ACHN (cell line): ENCODE results near the gene EPHA2.
A peak's percentile ranks its signal among the peaks of the same experiment; 100 is the strongest.

Source experiments
- DNase-seq: peaks from one replicate; pipeline ENCODE4 v3.0.0-alpha.2; 2015
- in situ Hi-C: cut with HindIII; loops from 2 replicates; pipeline ENCODE4 v1.10.0; 2017; ENCODE audit warnings: low sequenced_read_pairs, low pct_ligation_motif_present, low pct_unique_long_range_greater_than_20kb

The EPHA2 gene

DNA sequence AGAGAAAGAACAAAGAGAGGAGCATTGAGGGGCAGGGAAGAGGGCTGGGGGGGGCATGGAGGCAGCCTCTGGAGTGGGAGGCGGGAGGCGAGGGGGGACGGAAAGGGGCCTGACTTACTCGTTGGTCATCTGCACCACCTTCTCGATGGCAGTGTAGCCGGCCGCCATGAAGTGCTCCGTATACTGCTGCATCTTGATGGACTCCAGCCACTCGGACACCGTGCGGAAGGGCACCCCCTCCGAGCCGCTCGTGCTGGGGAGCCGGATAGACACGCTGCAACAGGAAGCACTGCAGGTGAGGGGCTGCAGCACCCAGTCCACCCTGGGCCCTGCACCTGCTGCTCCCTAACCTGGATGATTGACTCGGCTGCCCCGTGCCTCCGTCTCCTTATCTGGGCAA, 26.6 kb downstream of the EPHA2 start:
- no peak for DNase-seq
- in situ Hi-C loops: no loop called here

DNA sequence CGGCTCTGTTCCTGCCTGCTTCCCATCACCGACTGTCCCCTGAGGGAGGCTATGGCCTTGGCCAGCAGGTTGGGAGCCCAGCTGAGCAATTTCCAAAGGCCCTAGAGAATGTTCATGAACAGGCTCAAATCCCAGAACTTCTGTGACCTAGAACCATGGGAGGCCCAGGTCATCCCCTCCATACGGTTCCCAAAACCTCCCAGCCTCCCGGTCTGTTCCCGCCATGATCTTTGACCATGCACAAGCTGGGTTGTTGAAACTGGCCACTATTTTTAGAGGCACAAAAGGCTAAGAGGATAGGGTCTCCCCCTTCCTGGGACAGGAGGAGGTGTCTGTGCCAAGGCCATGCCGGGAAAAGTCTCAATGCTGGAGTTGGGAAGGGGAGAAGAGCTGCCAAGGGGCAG, 27.5 kb downstream of the EPHA2 start:
- in situ Hi-C loops: no loop called here
- DNase-seq: no peak

DNA sequence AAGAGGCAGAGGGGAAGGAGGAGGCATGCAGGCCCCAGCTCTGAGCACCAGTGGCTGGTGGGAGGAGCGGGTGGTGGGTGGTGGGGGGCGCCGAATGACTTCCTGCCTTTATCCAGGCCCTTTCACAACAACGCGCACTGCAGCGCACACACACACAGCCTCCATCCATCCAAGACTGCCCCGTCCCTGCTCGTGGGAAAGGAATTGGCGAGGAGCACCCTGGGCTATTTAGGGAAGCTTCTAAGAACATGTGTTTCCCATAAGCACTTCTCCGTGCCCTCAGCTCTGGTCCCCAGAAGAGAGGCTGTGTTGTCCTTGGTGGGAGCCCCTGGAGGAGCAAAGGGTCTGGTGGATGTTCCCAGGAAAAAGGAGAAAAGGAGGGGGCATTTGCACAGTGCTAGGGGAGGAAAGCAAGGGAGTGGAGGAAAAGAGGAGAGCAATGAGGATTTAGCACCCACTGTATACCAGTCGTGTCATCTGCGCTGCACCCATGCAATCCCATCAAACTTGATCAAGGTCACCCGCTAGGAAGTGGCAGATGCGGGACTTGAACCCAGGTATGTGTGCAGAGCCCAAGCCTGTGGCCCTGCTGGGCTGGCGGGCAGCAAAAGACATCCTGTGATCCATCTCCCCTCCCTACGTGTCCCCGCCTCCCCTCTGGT, 28.1 kb downstream of the EPHA2 start:
- in situ Hi-C loops: no loop called here
- DNase-seq: no peak

DNA sequence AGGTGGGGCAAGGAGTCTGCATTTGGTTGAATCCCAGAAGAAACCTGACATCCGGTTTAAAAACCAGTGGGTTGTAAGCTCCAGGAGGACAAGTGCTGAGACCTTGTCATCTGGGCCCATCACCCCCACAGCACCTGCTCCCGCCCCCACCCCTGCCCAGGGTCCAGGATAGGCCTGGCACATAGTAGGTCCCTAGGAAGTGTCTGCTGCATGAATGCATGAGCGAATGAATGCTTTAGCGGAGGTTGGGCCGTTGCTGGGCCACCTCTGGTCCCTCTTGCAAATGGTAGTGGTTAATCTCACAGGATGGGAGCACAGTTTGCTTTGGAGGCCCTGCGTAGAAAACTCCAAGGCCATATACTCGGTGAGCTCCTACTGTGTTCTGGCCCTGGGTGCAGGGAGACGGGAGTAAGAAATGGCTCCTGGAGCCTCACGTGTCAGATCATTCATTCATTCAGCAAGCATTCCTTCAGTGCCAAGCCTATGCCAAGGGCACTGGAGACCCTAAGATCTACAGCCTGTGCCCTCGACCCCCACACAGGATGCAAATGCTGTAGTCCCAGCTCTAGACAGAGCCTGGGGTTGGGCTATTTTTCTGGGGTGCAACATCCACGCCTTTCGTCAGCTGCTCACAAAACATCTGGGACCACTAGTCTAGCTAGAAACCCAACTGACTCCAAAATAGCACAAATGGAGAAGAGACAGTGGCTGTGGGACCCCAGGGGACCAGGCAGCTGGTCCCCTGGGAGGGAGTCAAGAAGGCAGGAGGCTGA, 28.9 kb downstream of the EPHA2 start:
- DNase-seq: no peak
- in situ Hi-C loops: no loop called here

DNA sequence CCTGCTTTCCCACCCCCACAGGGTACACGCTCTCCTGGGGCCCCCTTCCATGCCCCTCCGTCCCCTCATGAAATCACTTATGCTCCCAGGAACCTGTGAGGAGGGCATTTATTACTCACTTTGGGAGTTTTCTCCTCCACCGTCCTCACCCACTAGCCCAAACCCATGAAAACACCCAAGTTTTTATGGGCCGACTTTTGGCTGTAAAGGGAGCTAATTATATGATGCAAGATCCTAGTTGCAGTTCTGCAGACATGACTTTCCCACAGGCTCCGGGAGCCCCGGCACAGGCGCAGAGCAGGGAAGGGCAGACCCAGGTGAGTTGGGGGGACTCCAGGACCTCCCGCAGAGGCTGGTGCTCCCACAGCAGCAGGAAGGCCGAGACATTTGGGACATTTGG, 29.7 kb downstream of the EPHA2 start:
- in situ Hi-C loops: no loop called here
- DNase-seq: no peak

DNA sequence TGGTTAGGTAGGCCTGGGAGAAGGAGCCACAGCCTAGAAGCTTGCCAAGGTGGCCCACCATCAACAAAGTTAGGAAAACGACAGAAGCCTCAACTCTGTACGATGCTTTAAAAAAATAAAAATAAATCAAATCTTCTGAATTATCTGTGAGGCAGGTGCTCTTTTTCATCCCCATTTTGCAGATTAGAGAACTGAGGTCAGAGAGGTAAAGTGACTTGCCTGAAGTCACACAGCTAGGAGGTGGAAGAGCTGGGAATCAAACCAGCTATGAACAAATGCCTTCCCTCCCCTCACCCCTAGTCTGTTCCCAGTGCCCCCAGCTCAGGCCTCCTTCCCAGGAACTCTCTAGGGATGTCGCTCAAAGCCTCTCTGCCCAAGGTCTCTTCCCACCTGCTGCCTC, 30.4 kb downstream of the EPHA2 start:
- in situ Hi-C loops: no loop called here
- DNase-seq: no peak

DNA sequence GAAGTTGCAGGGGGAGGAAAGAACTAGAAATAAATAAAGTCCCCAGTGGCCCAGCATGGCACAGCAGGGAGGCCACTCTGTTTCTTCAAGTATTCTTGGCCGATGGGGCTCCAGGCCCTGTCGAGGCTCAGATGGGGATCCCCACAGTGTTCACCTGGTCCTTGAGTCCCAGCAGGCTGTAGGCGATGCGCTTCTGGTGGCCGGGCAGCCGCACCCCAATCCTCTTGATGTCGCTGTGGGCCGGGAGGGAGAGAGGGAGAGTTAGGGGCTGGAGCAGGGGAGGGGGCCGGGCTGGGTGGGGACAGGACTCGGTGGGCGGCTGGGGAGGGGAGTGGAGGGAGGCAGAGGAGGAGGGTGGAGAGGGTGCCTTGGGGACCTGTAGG, 30.8 kb downstream of the EPHA2 start:
- no peak for DNase-seq
- in situ Hi-C loops: no loop called here

DNA sequence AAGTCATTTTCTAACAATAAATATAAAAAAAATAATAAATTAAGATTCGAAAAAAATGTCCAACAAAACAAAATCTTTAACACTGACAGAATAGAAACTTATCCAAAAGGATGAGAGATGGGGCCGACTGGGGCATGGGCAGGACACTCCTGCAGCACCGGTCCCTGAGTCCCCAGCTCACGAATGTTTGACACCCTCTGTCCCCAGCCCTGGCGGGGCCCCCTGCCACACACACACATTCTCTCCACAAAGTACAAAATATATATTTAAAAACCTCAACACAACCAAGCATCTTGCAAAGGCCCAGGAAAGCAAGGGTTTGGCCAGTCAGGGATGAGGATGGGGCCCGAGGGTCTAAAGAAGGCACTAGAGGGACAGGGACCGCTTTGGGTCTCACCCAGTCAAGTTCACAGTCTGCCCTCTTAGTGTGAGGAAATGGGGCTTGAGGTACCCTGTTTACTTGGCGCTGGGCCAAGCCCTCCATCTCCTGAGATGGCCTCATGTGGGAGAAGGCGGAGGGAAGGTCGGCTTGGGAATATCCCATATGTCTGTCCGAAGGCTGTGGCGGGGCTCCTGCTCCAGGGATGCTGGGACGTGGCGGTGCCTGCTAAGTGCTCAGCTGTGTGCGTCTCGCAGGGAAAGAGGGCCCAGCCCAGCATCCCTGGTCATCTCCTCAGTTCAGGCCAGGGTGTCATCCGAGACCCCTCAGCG, 31.3 kb downstream of the EPHA2 start:
- in situ Hi-C loops: no loop called here
- no peak for DNase-seq

DNA sequence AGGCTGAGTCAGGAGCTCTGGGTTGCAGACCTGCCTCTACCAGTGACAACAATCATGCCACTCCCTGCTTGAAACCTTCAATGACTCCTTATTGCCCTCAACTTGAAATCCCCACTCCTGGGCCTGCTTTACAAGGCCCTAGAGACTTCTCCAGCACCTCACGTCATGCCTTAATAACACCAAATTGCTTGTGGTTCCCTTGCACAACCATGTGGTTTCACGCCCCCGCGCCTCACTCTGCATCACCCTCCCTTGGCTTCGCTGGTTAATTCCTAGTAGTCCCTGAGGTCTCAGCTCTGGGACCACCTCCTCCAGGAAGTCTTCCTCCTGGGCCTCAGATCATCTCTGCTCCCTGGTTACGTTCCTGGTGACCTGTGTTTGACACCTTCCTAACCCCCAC, 33.0 kb downstream of the EPHA2 start:
- in situ Hi-C loops: no loop called here

DNA sequence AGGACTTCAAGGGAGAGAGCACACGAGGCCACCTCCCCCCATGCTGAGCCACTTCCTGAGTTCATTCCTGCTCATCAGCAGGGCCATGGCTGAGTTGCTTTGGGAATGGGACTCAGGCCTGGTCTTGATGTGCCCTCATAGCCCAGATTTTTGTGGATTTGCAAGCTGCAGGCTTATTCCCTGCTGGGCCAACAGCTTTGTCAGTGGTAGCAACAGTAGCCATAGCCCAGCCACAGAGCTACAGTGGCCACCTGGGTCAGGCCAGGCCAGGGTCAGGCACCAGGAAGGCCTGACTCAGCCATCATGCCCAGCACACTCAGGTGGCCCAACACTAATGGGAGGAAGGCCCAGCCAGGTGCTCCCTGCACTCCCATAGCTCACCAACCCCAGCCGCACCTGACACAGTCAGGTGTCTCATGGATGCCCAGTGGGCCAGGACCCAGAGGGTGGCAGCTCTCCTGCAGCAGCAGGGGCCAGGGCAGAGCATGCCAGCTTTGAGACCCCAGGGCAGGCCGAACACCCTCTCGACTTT, 33.5 kb downstream of the EPHA2 start:
- in situ Hi-C loops: no loop called here
- DNase-seq: peak; percentile 79

More for the DNA sequence above, 33.0 kb downstream of the EPHA2 start:
- DNase-seq: peak; percentile 92

DNA sequence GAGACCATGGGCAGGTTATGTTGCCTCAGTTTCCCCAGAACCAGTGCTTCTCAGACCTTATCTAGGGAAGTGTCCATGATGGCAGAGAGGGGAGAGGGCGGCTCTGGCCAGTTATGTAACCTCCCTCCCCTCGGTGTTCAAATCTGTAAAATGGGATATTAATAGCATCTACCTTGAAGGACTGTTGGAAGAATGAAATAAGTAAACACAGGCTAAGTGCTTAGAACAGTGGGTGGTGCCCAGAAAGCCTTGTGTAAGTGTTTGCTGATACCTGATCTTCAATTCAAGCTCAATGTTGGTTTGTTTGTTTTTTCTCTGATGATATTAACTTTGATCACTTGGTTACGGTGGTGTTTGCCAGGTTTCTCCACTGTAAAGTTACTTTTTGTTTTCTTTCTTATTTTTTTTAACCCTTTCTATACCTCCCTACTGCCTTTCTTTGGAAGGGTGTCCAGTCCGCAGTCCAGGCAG, 34.9 kb downstream of the EPHA2 start:
- no peak for DNase-seq
- in situ Hi-C loops: no loop called here

DNA sequence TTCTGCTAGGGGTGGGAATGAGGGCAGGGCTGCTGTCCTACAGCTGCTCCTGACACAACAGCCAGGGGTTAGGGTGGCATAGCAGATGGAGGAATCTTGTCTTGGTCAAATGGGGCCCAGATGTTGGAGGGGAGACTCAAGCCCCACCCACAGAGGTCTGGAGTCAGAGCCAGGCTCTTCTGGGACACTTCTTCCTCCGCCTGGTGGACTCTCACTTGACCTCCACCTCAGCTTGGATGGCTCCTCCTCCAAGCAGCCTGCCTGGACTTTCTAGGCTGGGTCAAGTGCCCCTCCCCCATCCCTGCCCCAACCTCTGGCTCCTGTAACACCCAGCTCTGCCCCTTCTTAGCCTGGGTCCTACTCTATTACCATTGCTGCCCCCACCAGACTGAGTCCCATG, 35.5 kb downstream of the EPHA2 start:
- in situ Hi-C loops: no loop called here
- no peak for DNase-seq

DNA sequence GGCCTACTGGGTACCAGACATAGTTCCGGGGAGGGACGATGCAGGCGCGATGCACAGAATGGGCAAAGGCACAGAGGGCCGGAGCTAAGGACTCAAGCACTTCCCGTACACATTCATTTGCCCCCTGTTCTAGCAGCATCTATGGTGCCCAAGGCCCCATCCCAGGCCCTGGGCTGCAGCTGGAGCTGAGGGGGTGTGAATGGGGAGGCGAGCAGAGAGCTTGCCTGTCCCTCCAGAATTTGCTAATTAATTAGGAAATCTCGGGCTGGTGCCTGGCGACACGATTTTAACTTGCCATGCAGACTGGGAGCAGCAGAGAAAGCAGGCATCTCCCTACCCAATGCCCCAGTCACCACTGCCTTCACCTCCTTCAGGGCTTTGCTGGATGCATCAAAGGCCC, 35.9 kb downstream of the EPHA2 start:
- in situ Hi-C loops: no loop called here
- DNase-seq: no peak

DNA sequence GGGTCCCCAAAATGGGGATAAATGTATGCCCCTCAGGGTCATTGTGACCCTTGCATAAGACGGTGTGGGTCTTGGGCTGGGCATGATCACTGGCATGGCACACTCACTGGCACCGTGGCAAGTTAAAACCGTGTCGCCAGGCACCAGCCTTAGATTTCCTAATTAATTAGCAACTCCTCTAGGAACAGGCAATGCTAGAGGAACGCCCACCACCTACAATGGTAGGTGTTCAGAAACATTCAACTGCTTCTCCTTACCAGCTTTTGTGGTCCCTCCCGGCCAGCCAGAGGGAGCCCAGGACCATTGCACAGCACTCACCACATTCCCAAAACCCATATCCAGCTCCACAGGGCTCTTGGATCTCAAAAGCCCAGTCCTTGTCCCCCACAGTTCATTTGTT, 36.4 kb downstream of the EPHA2 start:
- DNase-seq: no peak
- in situ Hi-C loops: no loop called here

DNA sequence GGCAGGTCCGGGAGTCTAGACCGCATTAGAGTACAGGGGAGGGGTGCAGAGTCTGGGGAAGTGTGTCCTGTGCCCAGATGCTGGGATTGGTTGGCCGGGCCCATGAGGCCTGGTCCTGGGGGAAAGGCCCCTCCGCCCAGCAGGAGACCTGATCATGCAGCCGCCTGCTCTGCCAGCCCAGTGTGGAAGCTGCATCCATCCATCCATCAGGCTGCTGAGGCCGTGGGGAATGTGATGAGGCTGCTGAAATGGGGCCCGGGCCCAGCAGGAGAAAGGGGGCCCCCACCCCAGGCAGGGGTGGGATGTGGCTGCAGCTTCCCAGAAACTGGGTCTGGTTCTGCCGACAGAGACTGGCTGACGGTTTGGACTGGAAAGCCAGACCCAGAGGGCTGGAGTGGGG, 37.2 kb downstream of the EPHA2 start:
- no peak for DNase-seq
- in situ Hi-C loops: no loop called here

DNA sequence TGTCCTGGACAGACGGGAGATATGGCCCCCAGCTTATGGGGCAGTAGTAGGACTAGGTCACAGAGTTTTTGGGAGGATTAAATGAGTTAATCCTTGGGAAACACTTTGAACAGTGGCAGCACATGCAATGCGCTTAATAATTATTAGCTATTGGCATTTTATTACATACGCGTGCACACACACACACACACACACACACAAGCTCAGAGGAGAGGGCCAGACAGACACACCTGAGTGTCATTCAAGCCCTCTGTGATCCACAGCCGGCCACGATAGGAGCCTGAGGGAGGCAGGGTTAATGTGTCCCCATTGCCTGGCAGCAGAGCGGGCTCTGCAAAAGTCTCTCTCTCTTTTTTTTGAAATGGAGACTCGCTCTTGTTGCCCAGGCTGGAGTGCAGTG, 37.9 kb downstream of the EPHA2 start:
- DNase-seq: no peak
- in situ Hi-C loops: no loop called here

DNA sequence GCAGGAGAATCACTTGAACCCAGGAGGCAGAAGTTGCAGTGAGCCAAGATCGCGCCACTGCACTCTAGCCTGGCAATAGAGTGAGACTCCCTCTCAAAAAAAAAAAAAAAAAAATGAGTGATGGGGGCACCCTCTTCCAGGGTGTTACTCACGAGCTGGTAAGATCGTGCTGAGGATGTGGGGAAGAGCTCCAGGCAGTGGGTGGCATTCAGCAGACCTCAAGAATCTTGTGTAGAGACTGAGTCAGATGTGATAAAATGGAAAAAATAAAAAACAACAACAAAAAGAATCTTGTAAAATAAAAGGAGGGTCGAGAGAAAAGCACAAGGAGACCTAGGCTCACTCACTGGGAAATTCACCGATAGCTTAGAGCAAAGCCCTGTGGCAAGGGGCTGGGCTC, 38.5 kb downstream of the EPHA2 start:
- in situ Hi-C loops: no loop called here
- no peak for DNase-seq

DNA sequence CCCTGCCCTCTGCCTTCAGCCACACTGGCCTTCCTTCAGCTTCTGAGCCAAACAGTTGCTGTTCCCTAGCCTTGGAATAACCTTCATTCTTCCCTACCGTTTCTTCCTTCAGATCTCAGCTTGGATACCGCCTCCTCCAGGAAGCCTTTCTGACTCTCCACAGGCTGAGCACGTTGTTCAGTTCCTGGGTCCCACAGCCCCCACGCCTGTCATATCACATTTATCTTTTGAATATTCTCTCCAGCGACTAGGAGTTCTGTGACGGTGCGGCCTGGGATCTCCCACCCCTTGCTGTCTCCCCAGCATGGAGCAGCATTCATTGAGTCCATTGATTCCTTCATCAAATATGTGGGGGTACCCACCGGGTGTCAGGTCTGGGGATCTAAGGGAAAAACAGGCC, 39.2 kb downstream of the EPHA2 start:
- in situ Hi-C loops: no loop called here
- no peak for DNase-seq

DNA sequence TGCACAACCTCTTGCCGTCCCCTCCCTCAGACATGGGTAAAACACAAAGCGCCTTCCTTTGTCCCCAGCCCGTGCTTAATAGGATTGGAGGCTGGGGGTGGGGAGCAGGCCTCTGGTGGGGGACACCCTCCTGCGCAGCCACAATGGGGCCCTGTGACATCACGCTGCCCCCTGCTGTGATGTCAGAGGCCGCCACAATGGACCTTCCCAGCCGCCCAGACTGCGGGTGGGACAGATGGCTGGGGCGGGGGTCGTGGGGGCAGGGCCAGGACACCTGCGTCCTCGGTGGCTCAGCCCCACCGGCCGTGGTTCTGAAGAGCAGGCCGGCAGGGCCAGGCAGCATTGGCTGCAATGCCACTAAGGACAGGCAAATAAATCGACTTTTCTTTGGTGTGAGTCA, 39.9 kb downstream of the EPHA2 start:
- no peak for DNase-seq
- in situ Hi-C loops: no loop called here
